Head of caudate nucleus (tissue), 42 donors: ENCODE results near the gene CLMP.
A peak's percentile ranks its signal among the peaks of the same experiment; 100 is the strongest.
"Not testable (repeated sequence)": the region's sequence is repeated elsewhere in the genome, so short reads cannot be mapped to it uniquely, and the experiment has no call there.

Experiments
- DNase-seq, 42 donors: peaks; one replicate each; pipeline versions ENCODE4 v3.0.0 to v3.0.0-alpha.2; 2020 to 2021; ENCODE audit warnings: mixed read lengths in 7 of 42
- intact Hi-C: fragments of 100-400 bp; cut with DNase I; formaldehyde crosslinking; loops from one replicate; pipeline ENCODE4 v1.15.0; 2022

CLMP gene

GRCh38 chr11:123219066-123219690, 24.1 kb upstream of the CLMP start:
- DNase-seq = no peak
- intact Hi-C loops = no loop called here

- DNase-seq = no peak
- intact Hi-C loops = no loop called here
These were observed 23.4 kb upstream of the CLMP start for GRCh38 chr11:123218451-123218850.

DNA sequence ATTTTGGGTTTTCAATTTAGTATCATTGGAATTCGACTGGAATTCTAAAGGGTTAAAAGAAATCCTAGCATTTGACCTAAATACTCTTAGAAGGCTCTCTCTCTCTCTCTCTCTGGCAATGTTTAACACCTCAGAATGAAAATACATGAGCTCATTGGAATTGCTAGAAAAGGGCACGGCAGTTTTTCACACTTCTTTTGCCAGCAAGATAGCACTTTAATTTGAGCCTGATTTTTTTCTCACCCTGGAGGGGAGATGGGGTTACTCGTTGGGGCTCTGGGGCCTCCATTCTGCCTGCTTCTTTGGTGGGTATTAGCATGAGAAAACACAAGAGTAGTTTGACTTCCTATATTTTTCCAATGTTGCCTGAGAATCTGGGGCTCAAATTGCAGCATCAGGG, 22.8 kb upstream of the CLMP start:
- intact Hi-C loops = no loop called here
- no peak for DNase-seq

- intact Hi-C loops = no loop called here
These were observed 21.2 kb upstream of the CLMP start for GRCh38 chr11:123216249-123216648.

DNA sequence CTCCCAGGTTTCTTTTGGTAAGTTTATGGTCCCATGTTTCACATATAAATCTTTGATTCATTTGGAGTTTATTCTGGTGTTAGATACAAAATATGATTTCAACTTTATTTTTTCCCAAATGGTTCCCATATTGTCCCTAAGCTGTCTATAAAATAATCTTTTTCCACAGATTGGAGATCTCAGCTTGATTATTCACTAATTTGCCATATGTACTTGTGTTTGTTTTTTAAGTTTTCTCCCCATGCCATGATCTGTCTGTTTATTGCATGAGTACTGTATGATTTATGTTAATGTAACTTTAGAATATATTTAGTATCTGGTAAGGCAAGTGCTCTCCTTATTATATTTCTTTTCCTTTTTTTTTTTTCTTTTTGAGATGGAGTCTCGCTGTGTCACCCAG, 19.9 kb upstream of the CLMP start:
- intact Hi-C loops = no loop called here
- no peak for DNase-seq

More at GRCh38 chr11:123216249-123216648, 21.2 kb upstream of the CLMP start:
- no peak for DNase-seq

DNA sequence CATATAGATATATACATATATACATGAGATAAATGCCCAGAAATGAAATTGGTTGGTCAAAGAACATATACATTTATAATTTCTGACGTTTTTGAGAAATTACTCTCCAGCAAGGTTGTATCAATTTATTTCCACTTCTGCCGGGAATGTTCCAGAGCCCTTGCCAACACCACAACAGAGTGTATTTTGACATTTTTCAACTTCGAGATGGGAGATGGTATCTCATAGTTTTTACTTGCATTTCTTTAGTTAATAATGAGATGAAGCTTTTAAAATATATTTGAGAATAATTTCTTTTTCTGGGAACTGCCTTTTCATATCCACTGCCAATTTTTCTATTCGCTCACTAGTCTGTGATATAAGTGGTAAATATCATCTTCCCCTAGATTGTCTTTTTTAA, 19.3 kb upstream of the CLMP start:
- intact Hi-C loops = no loop called here
- DNase-seq = no peak

DNA sequence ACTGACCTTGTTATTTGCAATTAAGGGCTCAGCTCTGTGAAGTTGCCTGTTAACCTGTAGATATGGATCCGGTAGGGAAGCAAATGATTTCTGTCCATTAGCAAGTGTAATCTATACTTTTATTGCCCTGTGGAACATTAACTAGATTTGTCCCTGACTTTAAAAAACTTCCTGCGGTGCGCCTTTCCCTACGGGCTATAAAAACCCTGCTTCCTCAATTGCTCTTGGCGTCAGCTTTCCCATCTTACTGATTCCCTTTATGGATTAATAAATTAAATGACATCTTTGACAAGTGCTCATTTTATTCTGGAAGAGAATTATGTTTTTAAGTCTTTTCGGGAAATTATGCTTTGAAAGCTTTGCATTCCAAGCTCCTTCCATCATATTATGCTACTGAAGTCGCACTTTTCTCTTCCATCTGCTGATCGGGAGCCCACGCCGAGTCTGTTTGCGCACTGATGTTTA, 18.3 kb upstream of the CLMP start:
- intact Hi-C loops = no loop called here

GRCh38 chr11:123212406-123212805, 17.4 kb upstream of the CLMP start:
- intact Hi-C loops = no loop called here
- DNase-seq = no peak

More for the DNA sequence above, 18.3 kb upstream of the CLMP start:
- DNase-seq = no peak

- intact Hi-C loops = no loop called here
- DNase-seq = no peak
These were observed 16.9 kb upstream of the CLMP start for GRCh38 chr11:123211981-123212380.

GRCh38 chr11:123211149-123211852, 16.3 kb upstream of the CLMP start:
- intact Hi-C loops = no loop called here
- no peak for DNase-seq

- DNase-seq = no peak
- intact Hi-C loops = no loop called here
These were observed 14.5 kb upstream of the CLMP start for GRCh38 chr11:123209591-123209990.

DNA sequence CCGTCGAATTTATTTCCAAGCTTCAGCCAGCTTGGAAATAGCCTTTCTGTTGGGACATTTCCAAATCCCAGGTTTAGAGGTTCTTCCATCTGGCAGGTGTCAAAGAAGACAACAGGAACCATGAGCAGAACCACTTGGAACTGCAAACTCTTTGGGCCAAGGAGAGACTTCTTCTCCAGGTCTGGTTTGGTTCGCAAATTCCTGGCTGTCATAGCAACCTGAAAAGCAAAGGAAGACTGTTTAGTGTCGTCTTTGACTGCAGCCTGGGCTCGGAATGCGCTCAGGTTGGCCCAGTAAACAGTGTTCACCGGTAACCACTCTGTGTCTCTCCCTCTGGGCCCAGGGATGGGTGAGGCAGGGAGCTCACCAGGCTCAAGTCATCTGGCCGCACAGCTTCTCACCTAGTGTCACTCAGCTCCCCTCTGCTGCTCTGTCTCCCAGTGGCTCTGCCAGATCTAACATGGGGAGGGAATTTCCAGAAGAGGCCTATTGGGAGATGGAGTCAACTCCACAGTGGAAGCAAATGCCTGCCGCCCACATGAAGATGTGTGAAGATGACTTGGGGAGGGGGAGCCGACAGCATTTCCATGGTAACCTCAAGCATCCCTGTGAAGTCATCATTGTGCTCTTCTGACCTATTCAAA, 11.9 kb upstream of the CLMP start:
- no peak for DNase-seq
- intact Hi-C loops = no loop called here

- intact Hi-C loops, DNase-seq: not testable (repeated sequence)
These were observed 11.0 kb upstream of the CLMP start for GRCh38 chr11:123206055-123206454.

- intact Hi-C loops = no loop called here
- no peak for DNase-seq
These were observed 8.9 kb upstream of the CLMP start for GRCh38 chr11:123203934-123204333.

GRCh38 chr11:123203471-123203870, 8.4 kb upstream of the CLMP start:
- intact Hi-C loops = no loop called here
- DNase-seq = no peak

GRCh38 chr11:123202155-123203151, 7.4 kb upstream of the CLMP start:
- DNase-seq = peak in 1 of 42 donors; percentile 11
- intact Hi-C loops = no loop called here

DNA sequence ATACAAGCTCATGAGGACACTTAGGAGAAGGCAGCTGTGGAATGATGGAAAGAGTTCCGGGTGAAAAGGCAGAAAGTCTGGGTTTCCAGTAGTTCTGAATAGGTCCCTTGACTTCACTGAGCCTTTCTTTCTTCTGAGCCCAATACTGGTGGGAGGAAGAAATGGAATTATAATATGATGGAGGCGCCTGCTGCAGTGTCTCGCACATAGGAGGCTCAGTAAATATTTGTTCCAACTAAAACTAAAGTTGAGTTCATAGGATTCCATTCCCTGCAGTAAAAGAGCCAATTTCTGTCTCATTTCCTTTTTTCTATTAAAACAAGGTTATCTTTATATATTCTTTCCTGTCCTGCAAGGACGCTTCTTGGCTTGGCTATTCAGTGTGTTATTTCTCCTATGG, 5.2 kb upstream of the CLMP start:
- no peak for DNase-seq
- intact Hi-C loops = no loop called here

DNA sequence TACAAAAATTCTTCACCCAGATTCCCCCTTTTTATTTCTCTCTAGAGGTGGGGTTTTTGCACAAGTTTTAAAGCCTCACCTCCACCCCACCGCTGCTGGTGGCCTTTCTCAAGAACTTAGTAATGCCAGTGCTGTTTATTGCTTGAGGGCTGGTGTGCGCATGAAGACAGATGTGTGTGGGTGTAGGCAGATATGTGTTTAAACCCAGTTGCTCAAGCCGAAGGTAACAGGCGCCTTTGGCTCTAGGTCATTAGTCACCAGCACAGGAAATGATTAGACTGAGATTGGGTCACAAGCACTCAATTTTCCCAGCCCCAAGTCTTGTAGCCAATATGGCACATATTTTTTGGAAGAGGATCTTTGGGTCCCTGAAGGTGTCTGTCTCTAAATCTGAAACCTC, 2.7 kb upstream of the CLMP start:
- intact Hi-C loops = no loop called here

DNA sequence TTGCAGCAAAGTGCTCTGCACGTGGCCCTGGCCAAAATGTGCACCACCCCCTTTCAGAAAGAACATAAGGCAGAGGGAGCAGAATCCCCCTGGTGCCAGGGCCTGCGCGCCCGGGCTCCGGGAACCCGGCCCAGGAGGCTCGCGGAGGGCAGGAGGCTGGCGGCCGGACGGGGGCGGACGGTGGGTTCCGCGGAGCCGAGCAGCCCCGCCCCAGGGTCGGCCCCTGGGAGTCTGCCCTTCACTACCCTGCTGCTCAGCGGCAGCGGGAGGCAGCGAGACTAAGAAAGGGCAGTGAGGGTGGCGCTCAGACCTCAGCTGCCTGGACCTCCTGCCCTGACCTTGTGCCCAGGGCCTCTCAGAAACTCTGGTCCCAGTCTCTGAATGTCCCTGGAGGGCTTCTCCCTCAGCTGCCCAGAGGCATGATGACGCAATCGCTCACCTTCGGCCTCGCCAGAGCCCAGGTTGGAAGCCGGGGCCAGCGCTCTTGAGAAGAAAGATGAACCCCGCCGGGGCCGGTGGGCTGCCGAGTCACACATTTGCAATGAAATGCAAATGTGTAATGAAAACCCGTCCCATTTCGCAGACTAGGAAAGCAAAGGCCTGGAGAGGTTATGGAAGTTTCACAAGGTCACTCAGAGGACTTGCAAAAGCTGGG, 1.1 kb upstream of the CLMP start:
- intact Hi-C loops = no loop called here
- DNase-seq = no peak

More for the DNA sequence above, 2.7 kb upstream of the CLMP start:
- no peak for DNase-seq
